Globus pallidus (tissue), 1 donor: ENCODE measurements around the gene WFDC5.
"Not testable (repeated sequence)": the region's sequence is repeated elsewhere in the genome, so short reads cannot be mapped to it uniquely, and the experiment has no call there.

Source experiments
- DNase-seq: peaks from one replicate; pipeline ENCODE4 v3.0.0-alpha.2; 2015; ENCODE audit warnings: low spot score

The WFDC5 gene

GRCh38 chr20:45087814-45088213 lies 27.2 kb downstream of the WFDC5 start:
- no peak for DNase-seq

- no peak for DNase-seq
Measured at GRCh38 chr20:45087097-45087790, 27.7 kb downstream of the WFDC5 start.

GRCh38 chr20:45085867-45086266 lies 29.1 kb downstream of the WFDC5 start:
- no peak for DNase-seq

GRCh38 chr20:45085289-45085688 lies 29.7 kb downstream of the WFDC5 start:
- no peak for DNase-seq

GRCh38 chr20:45083127-45083526 lies 31.8 kb downstream of the WFDC5 start:
- DNase-seq, result no peak

GRCh38 chr20:45082468-45082867 lies 32.5 kb downstream of the WFDC5 start:
- DNase-seq, result no peak

GRCh38 chr20:45080867-45081624 lies 33.9 kb downstream of the WFDC5 start:
- no peak for DNase-seq

GRCh38 chr20:45077559-45077958 lies 37.4 kb downstream of the WFDC5 start:
- DNase-seq, result no peak

GRCh38 chr20:45073221-45073620 lies 41.8 kb downstream of the WFDC5 start:
- DNase-seq, result no peak

GRCh38 chr20:45072066-45072465 lies 42.9 kb downstream of the WFDC5 start:
- DNase-seq, result no peak

GRCh38 chr20:45070932-45071632 lies 43.9 kb downstream of the WFDC5 start:
- no peak for DNase-seq

- no peak for DNase-seq
Measured at GRCh38 chr20:45069261-45069660, 45.7 kb downstream of the WFDC5 start.

GRCh38 chr20:45067558-45067957 lies 47.4 kb downstream of the WFDC5 start:
- no peak for DNase-seq

- DNase-seq, result no peak
Measured at GRCh38 chr20:45067087-45067486, 47.9 kb downstream of the WFDC5 start.

GRCh38 chr20:45066372-45066771 lies 48.6 kb downstream of the WFDC5 start:
- DNase-seq, result no peak

GRCh38 chr20:45064812-45065211 lies 50.2 kb downstream of the WFDC5 start:
- no peak for DNase-seq

GRCh38 chr20:45063107-45063506 lies 51.9 kb downstream of the WFDC5 start:
- not testable (repeated sequence) for DNase-seq

- DNase-seq, result peak; percentile 30
Measured at GRCh38 chr20:45061244-45061643, 53.7 kb downstream of the WFDC5 start.

GRCh38 chr20:45060294-45060693 lies 54.7 kb downstream of the WFDC5 start:
- DNase-seq, result peak; percentile 43
